ENCODE data around the gene ATP6V1B1.

DNA sequence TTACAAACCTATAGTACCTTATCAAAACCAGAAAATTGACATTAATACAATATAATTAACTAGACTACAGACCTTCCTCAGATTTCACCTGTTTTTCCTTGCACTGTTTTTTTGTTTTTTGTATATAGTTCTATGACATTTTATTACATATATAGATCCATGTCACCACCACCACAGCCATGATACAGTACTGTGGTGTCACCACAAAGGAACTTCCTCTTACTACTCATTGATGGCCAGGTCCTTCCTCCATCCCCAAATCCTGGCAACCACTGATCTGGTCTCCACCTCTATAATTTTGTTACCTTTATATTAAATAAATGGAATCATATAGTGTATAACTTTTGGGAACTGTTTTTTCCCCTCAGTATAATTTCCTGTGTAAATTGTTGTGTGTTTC is 19.4 kb upstream of the ATP6V1B1 start:
- no peak for TF ChIP-seq POLR2AphosphoS5 (IDR thresholded peaks at IDR 0.05)
- TF ChIP-seq, protein P1, sequence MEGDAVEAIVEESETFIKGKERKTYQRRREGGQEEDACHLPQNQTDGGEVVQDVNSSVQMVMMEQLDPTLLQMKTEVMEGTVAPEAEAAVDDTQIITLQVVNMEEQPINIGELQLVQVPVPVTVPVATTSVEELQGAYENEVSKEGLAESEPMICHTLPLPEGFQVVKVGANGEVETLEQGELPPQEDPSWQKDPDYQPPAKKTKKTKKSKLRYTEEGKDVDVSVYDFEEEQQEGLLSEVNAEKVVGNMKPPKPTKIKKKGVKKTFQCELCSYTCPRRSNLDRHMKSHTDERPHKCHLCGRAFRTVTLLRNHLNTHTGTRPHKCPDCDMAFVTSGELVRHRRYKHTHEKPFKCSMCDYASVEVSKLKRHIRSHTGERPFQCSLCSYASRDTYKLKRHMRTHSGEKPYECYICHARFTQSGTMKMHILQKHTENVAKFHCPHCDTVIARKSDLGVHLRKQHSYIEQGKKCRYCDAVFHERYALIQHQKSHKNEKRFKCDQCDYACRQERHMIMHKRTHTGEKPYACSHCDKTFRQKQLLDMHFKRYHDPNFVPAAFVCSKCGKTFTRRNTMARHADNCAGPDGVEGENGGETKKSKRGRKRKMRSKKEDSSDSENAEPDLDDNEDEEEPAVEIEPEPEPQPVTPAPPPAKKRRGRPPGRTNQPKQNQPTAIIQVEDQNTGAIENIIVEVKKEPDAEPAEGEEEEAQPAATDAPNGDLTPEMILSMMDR (IDR thresholded peaks at IDR 0.05), result no peak

Data from suprapubic skin (tissue), 3 donors.